DND-41 (cell line): ENCODE measurements around the gene KLC1.

Source experiments
- EZH2 ChIP-seq: IDR thresholded peaks from 3 replicates; pipeline ENCODE4 v1.6.1; 2012; ENCODE audit warnings: borderline replicate concordance, low read depth, mild to moderate bottlenecking, moderate library complexity, low read length, inconsistent platforms; ENCODE audit not compliant: severe bottlenecking
- TF ChIP-seq, protein P1 (sequence below): IDR thresholded peaks from 2 replicates; pipeline ENCODE4 v1.5.1; 2012; ENCODE audit warnings: borderline replicate concordance, low read length, moderate library complexity, mild to moderate bottlenecking; ENCODE audit not compliant: poor library complexity, severe bottlenecking; ENCODE audit errors: extremely low read depth

DNA sequence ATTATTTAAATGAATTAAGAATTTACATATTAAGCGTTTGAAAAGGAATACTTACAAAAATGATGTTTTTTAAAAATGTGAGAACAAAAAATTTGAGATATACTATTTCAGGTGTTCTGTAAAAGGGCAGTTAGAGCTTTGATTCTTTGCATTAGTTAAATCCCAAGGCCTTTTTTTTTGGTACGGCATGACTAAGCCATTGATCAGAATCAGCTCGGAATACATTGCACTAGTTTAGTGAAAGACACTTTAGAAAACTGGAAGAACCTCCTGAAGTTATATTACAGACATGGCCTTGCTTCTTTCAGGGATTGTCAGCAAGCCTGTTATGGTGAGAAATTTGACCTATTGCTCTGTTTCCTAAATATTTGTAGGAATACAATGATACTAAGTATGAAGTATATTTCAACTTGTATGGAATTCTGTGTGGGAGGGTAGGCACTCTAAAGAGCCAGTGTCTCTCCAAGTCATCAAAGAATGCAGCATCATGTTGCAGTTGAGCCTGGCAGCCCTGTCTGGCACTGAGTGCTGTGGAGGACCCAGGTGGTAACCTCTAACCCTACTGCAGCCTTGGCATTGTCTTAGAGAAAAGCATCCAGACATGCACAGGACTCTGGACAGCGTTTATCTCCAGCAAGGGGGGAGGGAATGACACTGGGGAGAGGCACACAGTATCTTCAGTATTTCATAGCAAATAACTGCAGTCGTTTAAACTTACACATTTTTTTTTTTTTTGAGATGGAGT lies 1.5 kb downstream of the KLC1 start:
- no peak for TF ChIP-seq EZH2
- TF ChIP-seq, protein P1, sequence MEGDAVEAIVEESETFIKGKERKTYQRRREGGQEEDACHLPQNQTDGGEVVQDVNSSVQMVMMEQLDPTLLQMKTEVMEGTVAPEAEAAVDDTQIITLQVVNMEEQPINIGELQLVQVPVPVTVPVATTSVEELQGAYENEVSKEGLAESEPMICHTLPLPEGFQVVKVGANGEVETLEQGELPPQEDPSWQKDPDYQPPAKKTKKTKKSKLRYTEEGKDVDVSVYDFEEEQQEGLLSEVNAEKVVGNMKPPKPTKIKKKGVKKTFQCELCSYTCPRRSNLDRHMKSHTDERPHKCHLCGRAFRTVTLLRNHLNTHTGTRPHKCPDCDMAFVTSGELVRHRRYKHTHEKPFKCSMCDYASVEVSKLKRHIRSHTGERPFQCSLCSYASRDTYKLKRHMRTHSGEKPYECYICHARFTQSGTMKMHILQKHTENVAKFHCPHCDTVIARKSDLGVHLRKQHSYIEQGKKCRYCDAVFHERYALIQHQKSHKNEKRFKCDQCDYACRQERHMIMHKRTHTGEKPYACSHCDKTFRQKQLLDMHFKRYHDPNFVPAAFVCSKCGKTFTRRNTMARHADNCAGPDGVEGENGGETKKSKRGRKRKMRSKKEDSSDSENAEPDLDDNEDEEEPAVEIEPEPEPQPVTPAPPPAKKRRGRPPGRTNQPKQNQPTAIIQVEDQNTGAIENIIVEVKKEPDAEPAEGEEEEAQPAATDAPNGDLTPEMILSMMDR = no peak
